SK-N-DZ (cell line): Measurements from ENCODE around the gene OR4N5. TPM values are rescaled to one million over a fixed set of nuclear protein-coding genes. Genes with fewer than 3 reads are reported as not detected.
"Not testable (repeated sequence)": the region's sequence is repeated elsewhere in the genome, so short reads cannot be mapped to it uniquely, and the experiment has no call there.

ENCODE experiments used
- DNase-seq: peaks from one replicate; pipeline ENCODE4 v3.0.0-alpha.2; 2015; ENCODE audit warnings: low spot score
- polyA plus RNA-seq, 2 experiments: library from polyadenylated mRNA; depleted of rRNA; stranded (reverse); fragments of >200 nt; gene quantifications; 2 replicates each; pipeline ENCODE4 v1.2.3, GENCODE V29; 2014

Gene OR4N5
- polyA plus RNA-seq (2014; cell fraction: cytosol; rRNA removed): not detected in 2 replicates
- not detected in 2 replicates for polyA plus RNA-seq (2014; cell fraction: nucleus; rRNA removed)

- no peak for DNase-seq
These were observed at the start of gene OR4N5 for GRCh38 chr14:20138520-20138919. OR4N5 (plus strand) TSS chr14:20138820; CDS start chr14:20143736, 4,916 bp downstream.

GRCh38 chr14:20092050-20092449 is 46.6 kb upstream of the OR4N5 start:
- no peak for DNase-seq

GRCh38 chr14:20093442-20093841 is 45.2 kb upstream of the OR4N5 start:
- DNase-seq: no peak

GRCh38 chr14:20098926-20099770 is 39.5 kb upstream of the OR4N5 start:
- not testable (repeated sequence) for DNase-seq

GRCh38 chr14:20110438-20110837 is 28.2 kb upstream of the OR4N5 start, which contains the start of gene OR4K17:
OR4K17 (plus strand) TSS chr14:20110739; CDS start chr14:20117500, 6,761 bp downstream.
- no peak for DNase-seq

GRCh38 chr14:20112321-20112720 is 26.3 kb upstream of the OR4N5 start:
- no peak for DNase-seq

GRCh38 chr14:20116748-20117147 is 21.9 kb upstream of the OR4N5 start:
- no peak for DNase-seq

- no peak for DNase-seq
These were observed 19.8 kb upstream of the OR4N5 start for GRCh38 chr14:20118795-20119194.

GRCh38 chr14:20143911-20144310 is 5.3 kb downstream of the OR4N5 start:
- DNase-seq: no peak

- no peak for DNase-seq
These were observed 6.2 kb downstream of the OR4N5 start for GRCh38 chr14:20144820-20145219.

- DNase-seq: no peak
These were observed 25.8 kb downstream of the OR4N5 start for GRCh38 chr14:20164462-20164861.

- DNase-seq: no peak
These were observed 28.5 kb downstream of the OR4N5 start for GRCh38 chr14:20167091-20167490.

GRCh38 chr14:20169852-20170251 is 31.2 kb downstream of the OR4N5 start:
- DNase-seq: not testable (repeated sequence)

- not testable (repeated sequence) for DNase-seq
These were observed 35.6 kb downstream of the OR4N5 start for GRCh38 chr14:20174205-20174604.

- DNase-seq: no peak
These were observed 37.7 kb downstream of the OR4N5 start for GRCh38 chr14:20176330-20176729.

- DNase-seq: no peak
These were observed 38.9 kb downstream of the OR4N5 start for GRCh38 chr14:20177433-20177974.

GRCh38 chr14:20179218-20179617 is 40.6 kb downstream of the OR4N5 start:
- DNase-seq: no peak

- no peak for DNase-seq
These were observed 41.3 kb downstream of the OR4N5 start for GRCh38 chr14:20179880-20180279.

GRCh38 chr14:20180486-20180885 is 41.9 kb downstream of the OR4N5 start:
- DNase-seq: no peak

- no peak for DNase-seq
These were observed 45.6 kb downstream of the OR4N5 start for GRCh38 chr14:20184181-20184580.

- no peak for DNase-seq
These were observed 52.0 kb downstream of the OR4N5 start, which contains the start of gene OR11G2 for GRCh38 chr14:20190596-20190995. OR11G2 (plus strand) TSS chr14:20190896; CDS start chr14:20197438, 6,542 bp downstream.

- DNase-seq: no peak
These were observed 52.8 kb downstream of the OR4N5 start for GRCh38 chr14:20191396-20191795.

GRCh38 chr14:20194101-20194500 is 55.5 kb downstream of the OR4N5 start:
- no peak for DNase-seq
